HepG2 (cell line): ENCODE measurements around the gene COA1. TPM values are rescaled to one million over a fixed set of nuclear protein-coding genes. Genes with fewer than 3 reads are reported as not detected.

Experiments
- ATAC-seq: fragments of 200-7000 bp; cut with Tn5 transposase; 3 replicates; pipeline ENCODE4 v1.9.1; 2020; ENCODE audit warnings: mild to moderate bottlenecking, moderate library complexity
- BruUV-seq: library from RNA; stranded (reverse); fragments of 400-500 nt; replicated peaks from 2 replicates; lab custom pipeline; 2021; lab: Mats Ljungman, UMichigan
- CTCF ChIA-PET: fragments of 300-600 bp; formaldehyde crosslinking; extraction: SDS; loops from one replicate; lab custom pipeline; 2021; ENCODE audit warnings: low total read pairs, inconsistent platforms, low intra/inter-chr PET ratio; lab: Yijun Ruan, JAX
- POLR2A ChIA-PET: fragments of 350-600 bp; sonication (Branson Sonifier 250); formaldehyde crosslinking; loops from one replicate; lab custom pipeline; 2020; ENCODE audit warnings: antibody characterized with exemption, inconsistent platforms; lab: Yijun Ruan, JAX
- DNase-seq: peaks from one replicate; pipeline ENCODE4 v3.0.0-alpha.2; 2015; ENCODE audit warnings: low spot score
- FAIRE-seq: peaks from 3 replicates; lab custom pipeline; 2011; peaks lifted over from hg19 to GRCh38; lab: Jason Lieb, UNC
- H2AFZ ChIP-seq: one replicate; pipeline ENCODE4 v1.6.1; 2011; ENCODE audit warnings: low read length, inconsistent platforms
- H3K27ac ChIP-seq: fragments of 300-600 bp; 3 replicates; pipeline ENCODE4 v1.8.0; 2011; ENCODE audit warnings: mixed run types, mild to moderate bottlenecking, mixed read lengths, low read length, inconsistent platforms; ENCODE audit not compliant: insufficient read depth; ENCODE audit errors: extremely low read length
- H3K27me3 ChIP-seq, 2 experiments: fragments of 200-600 bp in 1 of 2; 2 replicates in 1 of 2; 3 replicates in 1 of 2; pipeline versions ENCODE4 v1.6.0 to v1.8.0; 2011; ENCODE audit warnings: low read length in 2 of 2, mild to moderate bottlenecking in 2 of 2, moderate library complexity in 2 of 2, inconsistent platforms in 1 of 2; ENCODE audit not compliant: insufficient read depth in 2 of 2, control insufficient read depth in 1 of 2
- H3K36me3 ChIP-seq, 2 experiments: fragments of 200-600 bp in 1 of 2; replicated peaks in 1 of 2; 2 replicates in 1 of 2; 3 replicates in 1 of 2; pipeline versions ENCODE4 v1.5.1 to v1.8.0; 2011; ENCODE audit warnings: low read length in 2 of 2, inconsistent platforms in 1 of 2; ENCODE audit not compliant: insufficient read depth in 2 of 2, control insufficient read depth in 1 of 2
- H3K4me1 ChIP-seq: 2 replicates; pipeline ENCODE4 v1.5.1; 2012; ENCODE audit warnings: low read length, inconsistent platforms; ENCODE audit not compliant: insufficient read depth
- H3K4me2 ChIP-seq: 2 replicates; pipeline ENCODE4 v1.6.0; 2011; ENCODE audit warnings: low read depth, low read length, inconsistent platforms
- H3K4me3 ChIP-seq, 3 experiments: fragments of 200-600 bp in 1 of 3; sonication (generic), shearing (Covaris generic) in 1 of 3; replicated peaks in 1 of 3; 2 replicates each; pipeline ENCODE4 v1.5.1; 2011 to 2016; ENCODE audit warnings: low read length in 3 of 3, inconsistent platforms in 2 of 3, low read depth in 2 of 3, mild to moderate bottlenecking in 2 of 3, control low read depth in 1 of 3, mixed read lengths in 1 of 3; ENCODE audit not compliant: insufficient read depth in 1 of 3
- H3K79me2 ChIP-seq: one replicate; pipeline ENCODE4 v1.6.1; 2011; ENCODE audit warnings: low read length, inconsistent platforms; ENCODE audit not compliant: insufficient read depth
- H3K9ac ChIP-seq: 2 replicates; pipeline ENCODE4 v1.6.0; 2011; ENCODE audit warnings: mild to moderate bottlenecking, low read depth, low read length, inconsistent platforms; ENCODE audit not compliant: insufficient read depth
- H3K9me3 ChIP-seq: 2 replicates; pipeline ENCODE4 v1.5.1; 2012; ENCODE audit warnings: mild to moderate bottlenecking, low read length
- H4K20me1 ChIP-seq: 2 replicates; pipeline ENCODE4 v1.6.0; 2011; ENCODE audit warnings: inconsistent platforms, mild to moderate bottlenecking, low read length, moderate library complexity; ENCODE audit not compliant: insufficient read depth
- ATF7-NPFF ChIP-seq: sonication (generic); formaldehyde crosslinking; IDR thresholded peaks from 2 replicates; pipeline ENCODE4 v1.8.1; 2023; ENCODE audit warnings: mild to moderate bottlenecking, low read depth, missing genetic modification reagents, moderate library complexity
- CHD4 ChIP-seq: fragments of 200-600 bp; sonication (generic); IDR thresholded peaks from 2 replicates; pipeline ENCODE4 v1.7.0; 2017; ENCODE audit warnings: mild to moderate bottlenecking, low read length, borderline replicate concordance
- DMAP1 ChIP-seq: IDR thresholded peaks from 2 replicates; pipeline ENCODE4 v1.6.1; 2016
- EED ChIP-seq: sonication (generic); formaldehyde crosslinking; IDR thresholded peaks from 2 replicates; pipeline ENCODE4 v1.5.0; 2020; ENCODE audit warnings: mild to moderate bottlenecking, missing genetic modification reagents
- MATR3 ChIP-seq: sonication (generic); formaldehyde crosslinking; IDR thresholded peaks from 2 replicates; pipeline ENCODE4 v1.4.0; 2020; ENCODE audit warnings: missing genetic modification reagents
- NFKB2 ChIP-seq: sonication (generic); formaldehyde crosslinking; IDR thresholded peaks from 2 replicates; pipeline ENCODE4 v1.4.0; 2020; ENCODE audit warnings: missing genetic modification reagents, borderline replicate concordance
- NRL ChIP-seq: sonication (generic); formaldehyde crosslinking; IDR thresholded peaks from 2 replicates; pipeline ENCODE4 v1.5.0; 2020; ENCODE audit warnings: missing genetic modification reagents, mild to moderate bottlenecking, moderate library complexity, borderline replicate concordance
- PAX8 ChIP-seq: sonication (generic); formaldehyde crosslinking; IDR thresholded peaks from 2 replicates; pipeline ENCODE4 v1.8.0; 2022; ENCODE audit warnings: mild to moderate bottlenecking, missing genetic modification reagents, borderline replicate concordance
- PHF8 ChIP-seq: sonication (generic); formaldehyde crosslinking; IDR thresholded peaks from 2 replicates; pipeline ENCODE4 v1.5.0; 2020; ENCODE audit warnings: missing genetic modification reagents
- RAD21 ChIP-seq: fragments of 450-650 bp; formaldehyde crosslinking; IDR thresholded peaks from 2 replicates; pipeline ENCODE4 v1.5.0; 2020; ENCODE audit warnings: mild to moderate bottlenecking
- SAP130 ChIP-seq: IDR thresholded peaks from 2 replicates; pipeline ENCODE4 v1.6.1; 2016; ENCODE audit warnings: low read depth
- USF2 ChIP-seq, 2 experiments: sonication (generic) in 1 of 2; formaldehyde crosslinking in 1 of 2; IDR thresholded peaks; 2 replicates each; pipeline versions ENCODE4 v1.5.1 to v1.6.1; 2011 to 2020; ENCODE audit warnings: borderline replicate concordance in 1 of 2, low read depth in 1 of 2, low read length in 1 of 2, mild to moderate bottlenecking in 1 of 2, missing genetic modification reagents in 1 of 2, moderate library complexity in 1 of 2
- YEATS4 ChIP-seq: sonication (generic); formaldehyde crosslinking; IDR thresholded peaks from 2 replicates; pipeline ENCODE4 v1.4.0; 2020; ENCODE audit warnings: missing genetic modification reagents, borderline replicate concordance
- ZNF577 ChIP-seq: sonication (generic); formaldehyde crosslinking; IDR thresholded peaks from 2 replicates; pipeline ENCODE4 v1.4.0; 2020; ENCODE audit warnings: mild to moderate bottlenecking, low read depth, missing genetic modification reagents, borderline replicate concordance
- ZNF782 ChIP-seq: sonication (generic); formaldehyde crosslinking; IDR thresholded peaks from 2 replicates; pipeline ENCODE4 v1.4.0; 2020; ENCODE audit warnings: missing genetic modification reagents, mild to moderate bottlenecking, borderline replicate concordance
- ZNF841 ChIP-seq: sonication (generic); formaldehyde crosslinking; IDR thresholded peaks from 2 replicates; pipeline ENCODE4 v1.8.1; 2023; ENCODE audit warnings: missing genetic modification reagents, borderline replicate concordance
- WGBS: methylation state at CpG from one replicate; pipeline ENCODE4 v1.1.6; 2017; ENCODE audit warnings: low lambda C conversion rate; 5-methylcytosine and 5-hydroxymethylcytosine counted together
- in situ Hi-C: cut with HindIII; loops from 2 replicates; pipeline ENCODE4 v1.10.0; 2017; ENCODE audit warnings: low pct_unique_long_range_greater_than_20kb; ENCODE audit not compliant: extremely low pct_ligation_motif_present
- intact Hi-C: fragments of 100-400 bp; cut with micrococcal nuclease; formaldehyde crosslinking; loops from one replicate; pipeline ENCODE4 v1.10.0; 2022; ENCODE audit not compliant: unreplicated experiment
- polyA plus RNA-seq, 8 experiments: library from polyadenylated mRNA; depleted of rRNA in 3 of 8; stranded (reverse) in 7 of 8; unstranded in 1 of 8; fragments of >200 nt; fragmentation: Illumina TruSeq in 4 of 8; extraction: Trizol in 4 of 8; gene quantifications; 2 replicates each; pipeline versions ENCODE4 v1.2.1 to v1.2.3, GENCODE V29; 2011 to 2016; ENCODE audit warnings: low read depth in 4 of 8, missing spikeins in 1 of 8, mixed read lengths in 1 of 8; ENCODE audit not compliant: insufficient read depth in 1 of 8
- total RNA-seq, 5 experiments: library from RNA; depleted of rRNA; stranded (reverse); fragments of >200 nt; fragmentation: Illumina TruSeq; extraction: Trizol; gene quantifications; 2 replicates each; pipeline ENCODE4 v1.2.3, GENCODE V29; 2016; ENCODE audit warnings: low read depth in 1 of 5

Gene COA1
- total and polyA plus RNA-seq, 2 of the 13 experiments (the other 11 are each of a cell fraction or from before 2014, with no cell fraction given): 33.2 to 65.7 TPM

- Histone ChIP-seq H3K4me1 (no peaks in the 10 kb centered on the region), H3K9me3 (no peaks in the 10 kb centered on the region), H3K27me3 (no peaks in the 10 kb centered on the region), H3K9ac (no peak overlapping the region), H4K20me1 (0 out of 2 replicates have a peak, but pooled peaks cover 4% of the 10 kb centered on the region), H3K4me2 (no peak overlapping the region), H3K4me3 (no peak overlapping the region), H3K36me3 (peaks cover 14 to 68% of the 10 kb centered on the region in 2 experiments), H3K79me2 (peaks cover 6% of the 10 kb centered on the region), H2AFZ (no peak overlapping the region), H3K27ac (no peak overlapping the region)
- no peak for TF ChIP-seq NFKB2
- no peak for TF ChIP-seq ATF7-NPFF (CRISPR knock-in tag)
- TF ChIP-seq ZNF577 (CRISPR knock-in tag): no peak
- no peak for FAIRE-seq
- DNase-seq: no peak
- ATAC-seq: no peak
- BruUV-seq: no TSS peak
- ChIA-PET CTCF (no interaction called here), POLR2A (no interaction called here)
- 99% methylated on average over 3 of the region's 3 CpGs for WGBS
- in situ Hi-C loops (no loop called here), intact Hi-C loops (no loop called here)
These were observed 116.4 kb downstream of the COA1 start for GRCh38 chr7:43612599-43613589.

DNA sequence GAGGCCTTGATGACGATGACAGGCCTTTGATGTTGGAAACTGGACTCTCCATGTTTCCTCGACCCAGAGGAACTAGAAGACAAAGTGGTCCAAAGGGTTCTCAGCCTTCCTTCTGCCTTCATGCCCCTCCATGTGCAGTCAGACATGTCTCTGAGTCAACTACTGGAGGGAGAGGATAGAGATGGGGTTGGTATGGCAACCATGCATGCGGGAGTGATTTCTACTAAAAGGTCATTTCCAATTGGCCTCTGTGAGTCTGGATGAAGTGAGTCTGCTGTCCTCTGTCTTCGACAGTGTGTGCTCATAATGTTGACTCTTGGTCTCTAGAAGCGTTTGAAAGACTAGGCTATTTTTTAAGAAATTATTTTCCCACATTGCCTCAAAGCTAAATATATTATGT lies 117.2 kb downstream of the COA1 start:
- ChIA-PET POLR2A (no interaction called here), CTCF (no interaction called here)
- peaks cover 6% of the 10 kb centered on the region for H3K79me2 ChIP-seq
- H3K27me3 ChIP-seq: no peaks in the 10 kb centered on the region
- no peak overlapping the region for H2AFZ ChIP-seq
- no peak for DNase-seq
- ATAC-seq: no peak
- no peak overlapping the region for H3K27ac ChIP-seq
- no peaks in the 10 kb centered on the region for H3K4me1 ChIP-seq
- 93% methylated on average over 5 of the region's 5 CpGs for WGBS
- H3K36me3 ChIP-seq: peaks cover 15 to 64% of the 10 kb centered on the region in 2 experiments
- intact Hi-C loops: no loop called here
- H3K9ac ChIP-seq: no peak overlapping the region
- in situ Hi-C loops: no loop called here
- no peak overlapping the region for H3K4me3 ChIP-seq
- no peak overlapping the region for H3K4me2 ChIP-seq
- H3K9me3 ChIP-seq: no peaks in the 10 kb centered on the region
- FAIRE-seq: no peak
- 0 out of 2 replicates have a peak, but pooled peaks cover 4% of the 10 kb centered on the region for H4K20me1 ChIP-seq
- BruUV-seq: no TSS peak
- no peak for TF ChIP-seq NRL (CRISPR knock-in tag)
- no peak for TF ChIP-seq PHF8 (CRISPR knock-in tag)
- no peak for TF ChIP-seq PAX8 (CRISPR knock-in tag)
- TF ChIP-seq MATR3 (CRISPR knock-in tag): no peak
- no peak for TF ChIP-seq SAP130 (CRISPR knock-in tag)
- no peak for TF ChIP-seq ZNF841 (CRISPR knock-in tag)
- no peak for TF ChIP-seq CHD4
- no peak for TF ChIP-seq EED (CRISPR knock-in tag)
- no peak for TF ChIP-seq USF2 (IDR thresholded peaks at IDR 0.05; ENCODE audit: low read depth, low read length)
- TF ChIP-seq USF2 (CRISPR knock-in tag; IDR thresholded peaks at IDR 0.05; ENCODE audit: borderline replicate concordance): no peak
- no peak for TF ChIP-seq DMAP1 (CRISPR knock-in tag)
- TF ChIP-seq RAD21 (CRISPR knock-in tag): no peak
- TF ChIP-seq YEATS4 (CRISPR knock-in tag): no peak
- TF ChIP-seq ZNF782 (CRISPR knock-in tag): no peak
